Endothelial cell of umbilical vein (primary cell): ENCODE results near the gene SEC11A.

Experiments used
- FOS ChIP-seq: IDR thresholded peaks from 2 replicates; pipeline ENCODE4 v1.6.1; 2011; ENCODE audit warnings: mild to moderate bottlenecking, low read length, moderate library complexity, borderline replicate concordance; ENCODE audit not compliant: insufficient read depth
- POLR2A ChIP-seq: IDR thresholded peaks from 2 replicates; pipeline ENCODE4 v1.6.1; 2012; ENCODE audit warnings: low read depth, mild to moderate bottlenecking, control low read depth, low read length
- POLR2AphosphoS5 ChIP-seq: IDR thresholded peaks from 2 replicates; pipeline ENCODE4 v1.6.1; 2012; ENCODE audit warnings: low read depth, mild to moderate bottlenecking, control low read depth, low read length, moderate library complexity; ENCODE audit not compliant: insufficient read depth
- TF ChIP-seq, protein P1 (sequence below), 2 donors: IDR thresholded peaks; 1 replicate in 1 of 2; 2 replicates in 1 of 2; pipeline ENCODE4 v1.5.1; 2011; ENCODE audit warnings: low read length in 2 of 2, mild to moderate bottlenecking in 2 of 2, moderate library complexity in 2 of 2, control low read depth in 1 of 2, inconsistent platforms in 1 of 2, low read depth in 1 of 2; ENCODE audit not compliant: insufficient read depth in 1 of 2; ENCODE audit errors: extremely low read depth in 1 of 2

DNA sequence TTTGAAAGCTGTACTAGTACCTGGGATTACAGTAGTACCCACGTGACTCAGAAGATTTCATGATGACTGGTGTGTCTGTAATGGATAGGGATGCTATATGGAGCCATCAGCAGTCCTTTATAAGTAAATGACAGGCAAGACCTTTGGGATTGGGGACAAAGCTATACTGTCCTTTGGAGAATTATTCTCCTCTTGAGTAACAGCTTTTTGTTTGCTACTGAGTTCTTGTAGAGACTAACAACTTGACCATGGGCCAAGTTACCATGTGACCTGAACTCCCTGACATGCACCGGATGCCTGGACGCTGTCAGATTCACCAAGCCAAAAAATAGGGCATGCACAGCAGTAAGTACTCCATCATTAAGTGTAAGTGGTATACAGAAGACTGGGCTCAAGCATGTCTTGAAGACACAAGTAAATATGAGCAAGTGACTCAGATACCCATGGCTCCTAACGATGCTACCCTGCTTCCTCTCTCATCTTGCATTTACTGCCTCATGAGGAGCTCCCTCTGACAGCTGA, 12.9 kb downstream of the SEC11A start:
- TF ChIP-seq POLR2AphosphoS5 (no peak), FOS (no peak), POLR2A (no peak)
- TF ChIP-seq, protein P1, sequence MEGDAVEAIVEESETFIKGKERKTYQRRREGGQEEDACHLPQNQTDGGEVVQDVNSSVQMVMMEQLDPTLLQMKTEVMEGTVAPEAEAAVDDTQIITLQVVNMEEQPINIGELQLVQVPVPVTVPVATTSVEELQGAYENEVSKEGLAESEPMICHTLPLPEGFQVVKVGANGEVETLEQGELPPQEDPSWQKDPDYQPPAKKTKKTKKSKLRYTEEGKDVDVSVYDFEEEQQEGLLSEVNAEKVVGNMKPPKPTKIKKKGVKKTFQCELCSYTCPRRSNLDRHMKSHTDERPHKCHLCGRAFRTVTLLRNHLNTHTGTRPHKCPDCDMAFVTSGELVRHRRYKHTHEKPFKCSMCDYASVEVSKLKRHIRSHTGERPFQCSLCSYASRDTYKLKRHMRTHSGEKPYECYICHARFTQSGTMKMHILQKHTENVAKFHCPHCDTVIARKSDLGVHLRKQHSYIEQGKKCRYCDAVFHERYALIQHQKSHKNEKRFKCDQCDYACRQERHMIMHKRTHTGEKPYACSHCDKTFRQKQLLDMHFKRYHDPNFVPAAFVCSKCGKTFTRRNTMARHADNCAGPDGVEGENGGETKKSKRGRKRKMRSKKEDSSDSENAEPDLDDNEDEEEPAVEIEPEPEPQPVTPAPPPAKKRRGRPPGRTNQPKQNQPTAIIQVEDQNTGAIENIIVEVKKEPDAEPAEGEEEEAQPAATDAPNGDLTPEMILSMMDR (IDR thresholded peaks at IDR 0.05; ENCODE audit: extremely low read depth in 1 of 2, insufficient read depth in 1 of 2, low read depth in 1 of 2, low read length in 2 of 2): no peak
